ENCODE measurements around the gene RANBP9. TPM values are rescaled to one million over a fixed set of nuclear protein-coding genes. Genes with fewer than 3 reads are reported as not detected.

RANBP9 gene
- total RNA-seq, 1 donor from 2014 or later, result 33.2 TPM

DNA sequence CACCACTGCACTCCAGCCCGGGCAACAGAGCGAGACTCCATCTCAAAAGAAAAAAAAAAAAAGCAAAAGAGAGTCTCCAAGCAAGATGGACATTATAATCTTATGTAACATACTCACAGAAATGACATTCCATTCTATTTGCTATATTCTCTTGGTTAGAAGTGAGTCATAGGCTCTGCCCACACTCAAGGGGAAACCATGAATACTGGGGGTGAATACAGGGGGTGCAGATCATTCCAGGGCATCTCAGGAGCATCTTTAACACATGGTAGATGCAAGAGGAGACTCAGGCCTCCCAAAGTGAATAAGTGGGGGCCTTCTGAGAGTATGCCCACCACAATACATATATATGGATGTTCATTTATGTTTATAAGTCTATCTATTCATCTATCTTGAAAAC is 18.3 kb upstream of the RANBP9 start:
- DNase-seq, result no peak
- H3K36me3 ChIP-seq, result no peaks in the 10 kb centered on the region
- H3K27me3 ChIP-seq (ENCODE audit: low read depth), result no peaks in the 10 kb centered on the region
- H3K27ac ChIP-seq (replicated peaks), result no peak overlapping the region
- TF ChIP-seq, protein P1, sequence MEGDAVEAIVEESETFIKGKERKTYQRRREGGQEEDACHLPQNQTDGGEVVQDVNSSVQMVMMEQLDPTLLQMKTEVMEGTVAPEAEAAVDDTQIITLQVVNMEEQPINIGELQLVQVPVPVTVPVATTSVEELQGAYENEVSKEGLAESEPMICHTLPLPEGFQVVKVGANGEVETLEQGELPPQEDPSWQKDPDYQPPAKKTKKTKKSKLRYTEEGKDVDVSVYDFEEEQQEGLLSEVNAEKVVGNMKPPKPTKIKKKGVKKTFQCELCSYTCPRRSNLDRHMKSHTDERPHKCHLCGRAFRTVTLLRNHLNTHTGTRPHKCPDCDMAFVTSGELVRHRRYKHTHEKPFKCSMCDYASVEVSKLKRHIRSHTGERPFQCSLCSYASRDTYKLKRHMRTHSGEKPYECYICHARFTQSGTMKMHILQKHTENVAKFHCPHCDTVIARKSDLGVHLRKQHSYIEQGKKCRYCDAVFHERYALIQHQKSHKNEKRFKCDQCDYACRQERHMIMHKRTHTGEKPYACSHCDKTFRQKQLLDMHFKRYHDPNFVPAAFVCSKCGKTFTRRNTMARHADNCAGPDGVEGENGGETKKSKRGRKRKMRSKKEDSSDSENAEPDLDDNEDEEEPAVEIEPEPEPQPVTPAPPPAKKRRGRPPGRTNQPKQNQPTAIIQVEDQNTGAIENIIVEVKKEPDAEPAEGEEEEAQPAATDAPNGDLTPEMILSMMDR (IDR thresholded peaks at IDR 0.05; ENCODE audit: borderline replicate concordance), result no peak
- peaks cover 10% of the 10 kb centered on the region for H3K4me1 ChIP-seq
- no peaks in the 10 kb centered on the region for H3K9me3 ChIP-seq (replicated peaks)
- H3K4me3 ChIP-seq, result no peak overlapping the region
- intact Hi-C loops (cut with micrococcal nuclease), result no loop called here

DNA sequence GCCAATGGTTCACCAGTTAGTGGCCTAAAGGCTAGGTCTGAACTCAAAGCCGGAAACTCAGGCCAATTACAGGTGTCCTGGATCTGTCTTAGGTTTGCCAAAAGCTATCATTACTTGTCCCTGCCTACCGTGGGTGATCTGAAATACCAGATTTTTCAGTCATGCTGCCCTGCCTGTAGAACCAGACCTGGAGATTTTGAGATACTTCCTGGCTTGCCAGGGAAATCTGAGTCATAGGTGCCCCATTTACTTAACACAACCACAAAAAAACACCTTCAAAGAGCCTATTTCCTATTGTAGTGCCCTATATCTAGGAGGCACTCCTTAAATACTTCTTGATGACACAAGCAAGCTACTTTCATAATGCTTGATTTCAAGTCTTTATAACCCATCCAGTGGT is 13.9 kb upstream of the RANBP9 start:
- H3K4me3 ChIP-seq, result no peak overlapping the region
- H3K36me3 ChIP-seq, result no peaks in the 10 kb centered on the region
- TF ChIP-seq, protein P1 (IDR thresholded peaks at IDR 0.05; ENCODE audit: borderline replicate concordance), result no peak
- intact Hi-C loops (cut with micrococcal nuclease), result no loop called here
- H3K4me1 ChIP-seq, result no peaks in the 10 kb centered on the region
- DNase-seq, result no peak
- no peaks in the 10 kb centered on the region for H3K9me3 ChIP-seq (replicated peaks)
- H3K27ac ChIP-seq (replicated peaks), result no peak overlapping the region
- H3K27me3 ChIP-seq (ENCODE audit: low read depth), result no peaks in the 10 kb centered on the region

DNA sequence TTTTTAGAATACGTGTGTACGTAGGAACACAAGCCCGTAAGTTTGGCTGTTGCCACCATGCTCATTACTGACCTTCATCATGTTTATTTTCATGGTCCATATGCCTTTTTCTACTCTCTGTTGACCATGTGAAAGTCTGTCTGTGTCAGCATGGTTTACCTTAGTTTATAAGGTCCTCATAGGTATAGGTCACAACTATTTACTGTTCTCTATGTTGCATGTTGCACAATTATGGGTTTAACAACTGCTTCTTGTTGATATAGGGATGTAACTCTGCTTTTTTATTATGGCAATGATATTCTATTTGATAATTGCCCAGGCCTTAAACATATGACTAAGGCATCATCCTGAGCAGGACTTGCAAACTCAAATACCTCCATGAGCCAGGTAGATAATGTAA is 13.4 kb upstream of the RANBP9 start:
- Histone ChIP-seq H3K27ac (replicated peaks) (no peak overlapping the region), H3K36me3 (no peaks in the 10 kb centered on the region), H3K27me3 (ENCODE audit: low read depth) (no peaks in the 10 kb centered on the region), H3K9me3 (replicated peaks) (no peaks in the 10 kb centered on the region), H3K4me1 (no peaks in the 10 kb centered on the region), H3K4me3 (no peak overlapping the region)
- intact Hi-C loops (cut with micrococcal nuclease), result no loop called here
- DNase-seq, result no peak
- TF ChIP-seq, protein P1 (IDR thresholded peaks at IDR 0.05; ENCODE audit: borderline replicate concordance), result no peak

DNA sequence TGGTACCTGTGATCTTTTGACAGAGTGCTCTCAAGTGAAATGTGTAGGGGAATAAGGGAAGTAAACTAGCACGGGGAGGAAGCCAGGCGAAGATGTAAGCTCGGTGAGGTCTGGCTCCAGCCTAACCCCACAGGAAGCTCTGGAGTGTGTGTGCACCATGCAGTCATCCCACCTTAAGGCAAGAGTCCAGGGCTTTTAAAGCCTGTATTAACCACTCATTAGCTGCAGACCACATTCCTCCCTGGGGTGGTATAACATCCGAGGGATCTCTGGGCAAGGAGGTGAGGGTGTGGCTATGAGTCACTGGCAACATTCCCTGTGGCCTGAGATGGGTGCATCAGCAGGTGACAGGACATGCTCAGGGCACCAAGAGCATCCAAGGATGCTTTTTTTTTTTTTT is 12.5 kb upstream of the RANBP9 start:
- Histone ChIP-seq H3K27me3 (ENCODE audit: low read depth) (no peaks in the 10 kb centered on the region), H3K4me3 (no peak overlapping the region), H3K9me3 (replicated peaks) (no peaks in the 10 kb centered on the region), H3K27ac (replicated peaks) (no peak overlapping the region), H3K36me3 (no peaks in the 10 kb centered on the region), H3K4me1 (no peaks in the 10 kb centered on the region)
- no peak for DNase-seq
- TF ChIP-seq, protein P1 (IDR thresholded peaks at IDR 0.05; ENCODE audit: borderline replicate concordance), result no peak
- intact Hi-C loops (cut with micrococcal nuclease), result no loop called here

DNA sequence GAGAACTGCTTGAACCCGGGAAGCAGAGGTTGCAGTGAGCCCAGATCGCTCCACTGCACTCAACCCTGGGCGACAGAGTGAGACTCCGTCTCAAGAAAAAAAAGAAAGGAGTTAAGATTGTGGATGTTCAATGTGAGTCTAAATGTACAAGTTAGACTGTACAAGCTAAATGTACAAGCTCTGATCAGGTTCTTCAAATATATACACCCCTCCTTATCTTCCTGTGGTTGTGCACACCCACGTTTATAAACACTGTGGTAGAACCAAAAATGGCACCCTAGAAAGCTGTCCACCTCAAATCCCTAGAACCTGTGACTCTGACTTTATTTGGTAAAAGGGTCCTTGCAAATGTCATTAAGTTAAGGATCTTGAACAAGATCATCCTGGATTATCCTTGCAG is 11.2 kb upstream of the RANBP9 start:
- intact Hi-C loops (cut with micrococcal nuclease), result no loop called here
- no peak for DNase-seq
- H3K4me3 ChIP-seq, result no peak overlapping the region
- TF ChIP-seq, protein P1 (IDR thresholded peaks at IDR 0.05; ENCODE audit: borderline replicate concordance), result no peak
- no peaks in the 10 kb centered on the region for H3K27me3 ChIP-seq (ENCODE audit: low read depth)
- H3K9me3 ChIP-seq (replicated peaks), result no peaks in the 10 kb centered on the region
- no peaks in the 10 kb centered on the region for H3K36me3 ChIP-seq
- H3K4me1 ChIP-seq, result no peaks in the 10 kb centered on the region
- H3K27ac ChIP-seq (replicated peaks), result no peak overlapping the region

DNA sequence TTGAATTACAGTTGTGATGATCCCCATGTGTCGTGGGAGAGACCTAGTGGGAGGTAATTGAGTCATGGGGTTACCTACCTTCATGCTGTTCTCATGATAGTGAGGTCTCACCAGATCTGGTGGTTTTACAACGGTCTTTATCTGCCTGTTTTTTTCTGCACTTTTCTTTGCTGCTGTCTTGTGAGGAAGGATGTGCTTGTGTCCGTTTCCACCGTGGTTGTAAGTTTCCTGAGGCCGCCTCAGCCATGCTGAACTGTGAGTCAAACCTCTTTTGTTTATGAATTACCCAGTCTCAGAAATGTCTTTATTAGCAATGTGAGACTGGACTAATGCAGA is 6.5 kb upstream of the RANBP9 start:
- TF ChIP-seq, protein P1 (IDR thresholded peaks at IDR 0.05; ENCODE audit: borderline replicate concordance), result no peak
- Histone ChIP-seq H3K27ac (replicated peaks) (no peak overlapping the region), H3K36me3 (no peaks in the 10 kb centered on the region), H3K4me1 (peaks cover 2% of the 10 kb centered on the region), H3K9me3 (replicated peaks) (no peaks in the 10 kb centered on the region), H3K4me3 (no peak overlapping the region), H3K27me3 (ENCODE audit: low read depth) (no peaks in the 10 kb centered on the region)
- DNase-seq, result no peak
- intact Hi-C loops (cut with micrococcal nuclease), result no loop called here
